Heart right ventricle (tissue), 16 donors: ENCODE measurements around the gene FNDC7. TPM values are rescaled to one million over a fixed set of nuclear protein-coding genes. Genes with fewer than 3 reads are reported as not detected.
A peak's percentile ranks its signal among the peaks of the same experiment; 100 is the strongest.

ENCODE experiments used
- ATAC-seq, 8 donors: fragments of 200-7000 bp; cut with Tn5 transposase; one replicate each; pipeline ENCODE4 v1.9.1; 2020; ENCODE audit warnings: mild to moderate bottlenecking in 8 of 8, moderate library complexity in 8 of 8, moderate number of reproducible peaks in 1 of 8
- DNase-seq, 2 donors: peaks; one replicate each; pipeline ENCODE4 v3.0.0-alpha.2; 2020
- H3K27ac ChIP-seq, 10 donors: fragments of 200-600 bp; sonication (generic) in 2 of 10; one replicate each; pipeline versions ENCODE4 v1.5.0 to v1.8.0; 2020 to 2022; ENCODE audit warnings: mild to moderate bottlenecking in 3 of 10
- H3K27me3 ChIP-seq, 7 donors: fragments of 200-600 bp; one replicate each; pipeline ENCODE4 v1.8.0; 2021 to 2022; ENCODE audit warnings: mild to moderate bottlenecking in 2 of 7
- H3K36me3 ChIP-seq, 9 donors: fragments of 200-600 bp; sonication (generic) in 1 of 9; one replicate each; pipeline versions ENCODE4 v1.5.0 to v1.8.0; 2020 to 2022; ENCODE audit warnings: mild to moderate bottlenecking in 2 of 9
- H3K4me1 ChIP-seq, 9 donors: fragments of 200-600 bp; sonication (generic) in 1 of 9; one replicate each; pipeline versions ENCODE4 v1.5.0 to v1.8.0; 2020 to 2022; ENCODE audit warnings: mild to moderate bottlenecking in 4 of 9
- H3K4me3 ChIP-seq, 10 donors: fragments of 200-600 bp; sonication (generic) in 2 of 10; one replicate each; pipeline versions ENCODE4 v1.5.0 to v1.8.0; 2020 to 2022; ENCODE audit warnings: mild to moderate bottlenecking in 7 of 10, moderate library complexity in 2 of 10
- H3K9me3 ChIP-seq, 11 donors: fragments of 200-600 bp in 10 of 11; sonication (generic) in 2 of 11; one replicate each; pipeline versions ENCODE4 v1.5.0 to v1.8.0; 2013 to 2022; ENCODE audit warnings: mild to moderate bottlenecking in 2 of 11, control low read depth in 1 of 11, moderate library complexity in 1 of 11
- WGBS, 2 donors: extraction: QIAGEN DNeasy Blood & Tissue Kit; methylation state at CpG; one replicate each; pipeline ENCODE4 v1.1.7; 2013; ENCODE audit warnings: inconsistent platforms in 1 of 2; 5-methylcytosine and 5-hydroxymethylcytosine counted together
- intact Hi-C, 10 donors: fragments of 100-400 bp; cut with DNase I; formaldehyde crosslinking; loops; one replicate each; pipeline versions ENCODE4 v1.11.1 to v1.14.2; 2022
- polyA plus RNA-seq, 2 donors: library from polyadenylated mRNA; stranded (reverse); fragments of 200-250 nt; gene quantifications; one replicate each; pipeline ENCODE4 v1.2.3, GENCODE V29; 2013
- total RNA-seq, 10 donors: library from RNA; stranded (reverse); fragmentation: NEBNext Ultra II Directional in 3 of 10; extraction: Animal tissue kit (Norgen Biotek cat#: 25700) in 3 of 10; gene quantifications; one replicate each; pipeline versions ENCODE4 v1.2.1 to v1.2.4, GENCODE V29; 2021 to 2023
- TF ChIP-seq, protein P1 (sequence below), 9 donors: fragments of 200-600 bp; sonication (generic) in 2 of 9; IDR thresholded peaks; one replicate each; pipeline versions ENCODE4 v1.5.0 to v1.8.0; 2021 to 2022; ENCODE audit warnings: antibody characterized with exemption in 9 of 9, mild to moderate bottlenecking in 5 of 9, moderate library complexity in 1 of 9
- donor health status: Arrhythmogenic right ventricular cardiomyopathy.
- donor health status: ischemic (EF 13 %, LVEDD 7.1; RV severe dilation, severe dysfunction).
- donor health status: healthy with polysubstance abuse.
- donor health status: DM: no; HTN: yes; CAD: no.
- donor health status: DM: no; HTN: no; CAD: no.
- donor health status: ischemic (EF 25% LVEDD 6.9; RV normal size, moderate dysfunction).
- donor health status: ischemic (EF 25% LVEDD 5.7; RV mildly dilated, moderate dysfunction).
- donor health status: healthy.
- donor health status: DM: yes; HTN: yes; CAD: no.
- donor health status: Ischemic cardiomyopathy.
- donor health status: ischemic (EF 35%, LVEDD 5.7; RV mildly dilated, moderate dysfunction).
- donor health status: nonischemic (EF 11% LVEDD 7.7; RV severe dilation, severe dysfunction).
- donor health status: DM: yes; HTN: yes; CAD: no.
- donor health status: PGD.
- donor health status: ischemic (EF 29% LVEDD 5.4; RV normal size, mild dysfunction).
- donor health status: nonischemic (EF 23%, LVEDD 6.1; RV moderate dilation, normal function).

The FNDC7 gene
- total and polyA plus RNA-seq, 12 donors, result 0.13 TPM; not detected in 11

DNA sequence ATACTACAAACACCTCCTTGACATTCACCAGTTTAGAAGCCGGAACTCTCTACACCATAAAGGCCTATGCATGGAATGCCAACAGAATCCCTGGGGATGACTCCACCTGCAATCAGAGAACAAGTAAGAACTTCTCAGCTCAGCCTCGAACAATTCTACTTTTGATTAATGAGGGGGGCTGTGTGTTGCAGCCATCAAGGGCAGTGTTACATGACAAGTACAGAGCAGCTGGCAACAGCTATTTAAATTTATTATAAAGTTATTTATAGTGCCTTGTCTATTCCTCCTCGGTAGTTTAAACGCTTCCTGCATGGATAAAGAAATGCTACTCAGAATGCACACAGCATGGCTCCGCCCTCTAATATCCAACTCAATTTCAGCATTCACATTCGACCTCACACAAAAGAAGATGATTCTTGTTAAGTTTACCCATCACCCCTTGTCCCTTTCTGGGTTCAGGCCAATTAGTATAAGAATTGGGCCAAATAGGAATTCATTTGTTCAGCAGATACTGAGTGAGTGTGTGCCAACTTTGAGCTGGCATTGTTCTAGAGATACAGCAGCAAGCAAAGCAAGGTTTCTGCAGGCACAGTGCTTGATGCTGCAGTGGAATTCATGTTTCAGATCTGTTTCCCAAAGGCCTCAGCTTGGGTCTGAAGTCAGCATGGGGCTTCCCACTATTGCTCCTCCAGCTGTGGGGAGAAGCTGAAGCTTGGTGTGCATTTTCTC is 6.4 kb downstream of the FNDC7 start:
- peak overlapping the region in 1 of 10 donors; percentile 46 for H3K27ac ChIP-seq
- DNase-seq (no peak), ATAC-seq (peak in 1 of 8 donors; percentile 22)
- no peaks in the 10 kb centered on the region for H3K9me3 ChIP-seq
- H3K4me1 ChIP-seq, result peaks cover 0 to 25% (median 9%) of the 10 kb centered on the region in 9 donors
- TF ChIP-seq, protein P1, sequence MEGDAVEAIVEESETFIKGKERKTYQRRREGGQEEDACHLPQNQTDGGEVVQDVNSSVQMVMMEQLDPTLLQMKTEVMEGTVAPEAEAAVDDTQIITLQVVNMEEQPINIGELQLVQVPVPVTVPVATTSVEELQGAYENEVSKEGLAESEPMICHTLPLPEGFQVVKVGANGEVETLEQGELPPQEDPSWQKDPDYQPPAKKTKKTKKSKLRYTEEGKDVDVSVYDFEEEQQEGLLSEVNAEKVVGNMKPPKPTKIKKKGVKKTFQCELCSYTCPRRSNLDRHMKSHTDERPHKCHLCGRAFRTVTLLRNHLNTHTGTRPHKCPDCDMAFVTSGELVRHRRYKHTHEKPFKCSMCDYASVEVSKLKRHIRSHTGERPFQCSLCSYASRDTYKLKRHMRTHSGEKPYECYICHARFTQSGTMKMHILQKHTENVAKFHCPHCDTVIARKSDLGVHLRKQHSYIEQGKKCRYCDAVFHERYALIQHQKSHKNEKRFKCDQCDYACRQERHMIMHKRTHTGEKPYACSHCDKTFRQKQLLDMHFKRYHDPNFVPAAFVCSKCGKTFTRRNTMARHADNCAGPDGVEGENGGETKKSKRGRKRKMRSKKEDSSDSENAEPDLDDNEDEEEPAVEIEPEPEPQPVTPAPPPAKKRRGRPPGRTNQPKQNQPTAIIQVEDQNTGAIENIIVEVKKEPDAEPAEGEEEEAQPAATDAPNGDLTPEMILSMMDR (IDR thresholded peaks at IDR 0.05), result no peak
- H3K4me3 ChIP-seq, result no peak overlapping the region
- 35 to 44% methylated on average over 6 of the region's 6 CpGs for WGBS, 2 donors
- intact Hi-C loops, result no loop called here
- H3K36me3 ChIP-seq, result no peaks in the 10 kb centered on the region
- no peaks in the 10 kb centered on the region for H3K27me3 ChIP-seq

DNA sequence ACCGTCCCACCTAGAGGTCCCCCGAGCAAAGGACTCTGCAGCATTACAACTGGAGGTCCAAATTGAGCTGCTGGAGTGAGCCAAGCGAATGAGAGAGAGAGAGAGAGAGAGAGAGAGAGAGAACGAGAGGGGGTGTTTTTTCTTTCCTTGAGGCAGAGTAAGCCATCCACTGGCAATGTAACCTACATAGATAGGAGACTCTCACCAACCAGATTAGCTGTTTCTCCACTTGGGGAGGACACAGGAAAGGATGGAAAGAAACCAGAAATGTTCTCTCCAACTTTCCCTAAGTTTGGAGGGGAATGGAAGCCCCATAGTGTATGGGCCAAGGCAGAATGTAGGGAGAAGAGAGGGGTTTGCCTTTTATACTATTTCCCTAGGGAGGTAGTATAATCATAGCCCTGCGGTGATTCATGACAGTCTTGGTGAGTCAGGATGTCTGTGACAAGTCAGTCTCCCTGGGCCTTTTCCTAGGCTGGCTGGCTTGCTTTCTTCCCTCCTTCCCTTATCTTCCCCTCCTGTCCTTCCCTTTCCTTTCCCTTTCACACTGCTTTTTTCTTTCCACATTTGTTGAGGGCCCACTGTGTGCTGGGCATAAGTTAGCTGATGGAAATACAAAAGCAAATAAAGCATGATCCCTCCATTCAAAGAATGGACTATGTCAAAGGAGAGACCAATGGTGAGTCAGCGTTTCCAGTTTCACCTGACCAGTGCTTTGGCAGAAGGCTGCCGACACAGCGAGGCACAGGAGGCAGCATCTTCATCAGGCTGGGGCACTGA is 7.1 kb downstream of the FNDC7 start:
- peaks cover 0 to 25% (median 9%) of the 10 kb centered on the region in 9 donors for H3K4me1 ChIP-seq
- no peaks in the 10 kb centered on the region for H3K27me3 ChIP-seq
- WGBS, 2 donors, result 59 to 66% methylated on average over 8 of the region's 8 CpGs
- peak in 3 of 8 donors; percentile 28 to 80 (median 34) for ATAC-seq
- DNase-seq, result no peak
- intact Hi-C loops, result no loop called here
- H3K4me3 ChIP-seq, result no peak overlapping the region
- TF ChIP-seq, protein P1 (IDR thresholded peaks at IDR 0.05), result no peak
- peak overlapping the region in 2 of 10 donors; percentile 11 to 46 for H3K27ac ChIP-seq
- H3K36me3 ChIP-seq, result no peaks in the 10 kb centered on the region
- H3K9me3 ChIP-seq, result no peaks in the 10 kb centered on the region

DNA sequence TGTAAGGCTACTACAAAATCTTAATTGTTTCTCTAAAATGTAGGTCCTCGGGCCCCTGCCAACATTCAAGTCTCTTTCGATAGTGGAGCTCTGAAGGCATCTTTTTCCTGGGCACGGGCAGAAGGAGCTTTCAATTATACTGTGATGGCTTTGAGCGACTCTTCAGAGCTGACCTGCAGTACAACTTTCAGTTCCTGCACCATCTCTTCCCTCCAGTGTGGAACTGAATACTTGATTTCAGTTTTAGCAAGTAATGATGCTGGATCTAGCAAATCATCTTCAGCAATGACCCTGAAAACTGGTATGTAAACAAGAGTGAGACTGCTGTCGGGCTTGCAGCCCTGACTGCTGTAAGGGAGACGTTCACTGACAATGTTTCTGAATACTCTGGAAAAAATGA is 9.6 kb downstream of the FNDC7 start:
- intact Hi-C loops, result no loop called here
- ATAC-seq, result no peak
- H3K27ac ChIP-seq, result peak overlapping the region in 3 of 10 donors; percentile 12 to 28 (median 13)

GRCh38 chr1:108725906-108726305 is 13.2 kb downstream of the FNDC7 start:
- WGBS, 2 donors, result 85 to 90% methylated on average over 1 of the region's 1 CpG
- TF ChIP-seq, protein P1 (IDR thresholded peaks at IDR 0.05), result no peak
- DNase-seq, result no peak

More for the DNA sequence above, 9.6 kb downstream of the FNDC7 start:
- WGBS, 2 donors, result 62 to 81% methylated on average over 6 of the region's 6 CpGs
- Histone ChIP-seq H3K36me3 (no peaks in the 10 kb centered on the region), H3K27me3 (no peaks in the 10 kb centered on the region), H3K9me3 (no peaks in the 10 kb centered on the region), H3K4me3 (peak overlapping the region in 1 of 10 donors; percentile 16), H3K4me1 (peaks cover 0 to 25% (median 8%) of the 10 kb centered on the region in 9 donors)
- no peak for DNase-seq
- TF ChIP-seq, protein P1 (IDR thresholded peaks at IDR 0.05), result no peak

More at GRCh38 chr1:108725906-108726305, 13.2 kb downstream of the FNDC7 start:
- intact Hi-C loops, result no loop called here
- Histone ChIP-seq H3K4me1 (peaks cover 0 to 5% (median 0%) of the 10 kb centered on the region in 9 donors), H3K9me3 (no peaks in the 10 kb centered on the region), H3K27me3 (no peaks in the 10 kb centered on the region), H3K4me3 (no peak overlapping the region), H3K36me3 (no peaks in the 10 kb centered on the region), H3K27ac (no peak overlapping the region)
- no peak for ATAC-seq
